ENCODE data around the gene ADGRE2. TPM values are rescaled to one million over a fixed set of nuclear protein-coding genes. Genes with fewer than 3 reads are reported as not detected.

The ADGRE2 gene
- total and polyA plus RNA-seq, 2 experiments from 2014 or later: 2.4 TPM

GRCh38 chr19:14722127-14722526 lies 56.2 kb downstream of the ADGRE2 start:
- no peak for DNase-seq (ENCODE audit: low spot score)
- H3K9me3 Mint-ChIP-seq: peaks cover 96% of the 10 kb centered on the region
- H3K36me3 Mint-ChIP-seq (ENCODE audit: low read depth): peaks cover 70% of the 10 kb centered on the region
- H3K4me3 Mint-ChIP-seq: no peak overlapping the region
- H3K4me1 Mint-ChIP-seq: no peaks in the 10 kb centered on the region
- Histone ChIP-seq H3K36me3 (ENCODE audit: insufficient read depth) (peaks cover 33% of the 10 kb centered on the region), H3K4me3 (no peak overlapping the region), H3K4me1 (ENCODE audit: insufficient read depth) (no peaks in the 10 kb centered on the region), H3K4me2 (no peak overlapping the region), H3K79me2 (replicated peaks; ENCODE audit: insufficient read depth) (no peaks in the 10 kb centered on the region), H4K20me1 (replicated peaks; ENCODE audit: insufficient read depth) (no peaks in the 10 kb centered on the region), H3K27me3 (ENCODE audit: insufficient read depth) (no peaks in the 10 kb centered on the region), H3K27ac (ENCODE audit: low read depth) (no peak overlapping the region), H2AFZ (no peak overlapping the region), H3K9me2 (ENCODE audit: insufficient read depth) (no peaks in the 10 kb centered on the region; the same call in 1 of the 2 replicates), H3F3A (replicated peaks; ENCODE audit: low read depth) (no peaks in the 10 kb centered on the region)
- no peaks in the 10 kb centered on the region for H3K27me3 Mint-ChIP-seq (ENCODE audit: insufficient read depth, low read depth, poor library complexity)
- TF ChIP-seq, protein P1, sequence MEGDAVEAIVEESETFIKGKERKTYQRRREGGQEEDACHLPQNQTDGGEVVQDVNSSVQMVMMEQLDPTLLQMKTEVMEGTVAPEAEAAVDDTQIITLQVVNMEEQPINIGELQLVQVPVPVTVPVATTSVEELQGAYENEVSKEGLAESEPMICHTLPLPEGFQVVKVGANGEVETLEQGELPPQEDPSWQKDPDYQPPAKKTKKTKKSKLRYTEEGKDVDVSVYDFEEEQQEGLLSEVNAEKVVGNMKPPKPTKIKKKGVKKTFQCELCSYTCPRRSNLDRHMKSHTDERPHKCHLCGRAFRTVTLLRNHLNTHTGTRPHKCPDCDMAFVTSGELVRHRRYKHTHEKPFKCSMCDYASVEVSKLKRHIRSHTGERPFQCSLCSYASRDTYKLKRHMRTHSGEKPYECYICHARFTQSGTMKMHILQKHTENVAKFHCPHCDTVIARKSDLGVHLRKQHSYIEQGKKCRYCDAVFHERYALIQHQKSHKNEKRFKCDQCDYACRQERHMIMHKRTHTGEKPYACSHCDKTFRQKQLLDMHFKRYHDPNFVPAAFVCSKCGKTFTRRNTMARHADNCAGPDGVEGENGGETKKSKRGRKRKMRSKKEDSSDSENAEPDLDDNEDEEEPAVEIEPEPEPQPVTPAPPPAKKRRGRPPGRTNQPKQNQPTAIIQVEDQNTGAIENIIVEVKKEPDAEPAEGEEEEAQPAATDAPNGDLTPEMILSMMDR (conservative IDR thresholded peaks at IDR 0.05; ENCODE audit: low read depth in 2 of 2): no peak
- TF ChIP-seq ZNF114 (CRISPR knock-in tag; IDR thresholded peaks at IDR 0.05): no peak
- no peak for TF ChIP-seq EZH2phosphoT487 (IDR thresholded peaks at IDR 0.05; ENCODE audit: unreplicated experiment)
- TF ChIP-seq ZNF331 (CRISPR knock-in tag; IDR thresholded peaks at IDR 0.05; ENCODE audit: low read depth): no peak
- TF ChIP-seq CREB1 (CRISPR knock-in tag; IDR thresholded peaks at IDR 0.05; ENCODE audit: low read depth): no peak
- no peak for TF ChIP-seq ETS1 (IDR thresholded peaks at IDR 0.05)
- no peak for TF ChIP-seq ZNF462 (CRISPR knock-in tag; IDR thresholded peaks at IDR 0.05)
- TF ChIP-seq, protein P2, sequence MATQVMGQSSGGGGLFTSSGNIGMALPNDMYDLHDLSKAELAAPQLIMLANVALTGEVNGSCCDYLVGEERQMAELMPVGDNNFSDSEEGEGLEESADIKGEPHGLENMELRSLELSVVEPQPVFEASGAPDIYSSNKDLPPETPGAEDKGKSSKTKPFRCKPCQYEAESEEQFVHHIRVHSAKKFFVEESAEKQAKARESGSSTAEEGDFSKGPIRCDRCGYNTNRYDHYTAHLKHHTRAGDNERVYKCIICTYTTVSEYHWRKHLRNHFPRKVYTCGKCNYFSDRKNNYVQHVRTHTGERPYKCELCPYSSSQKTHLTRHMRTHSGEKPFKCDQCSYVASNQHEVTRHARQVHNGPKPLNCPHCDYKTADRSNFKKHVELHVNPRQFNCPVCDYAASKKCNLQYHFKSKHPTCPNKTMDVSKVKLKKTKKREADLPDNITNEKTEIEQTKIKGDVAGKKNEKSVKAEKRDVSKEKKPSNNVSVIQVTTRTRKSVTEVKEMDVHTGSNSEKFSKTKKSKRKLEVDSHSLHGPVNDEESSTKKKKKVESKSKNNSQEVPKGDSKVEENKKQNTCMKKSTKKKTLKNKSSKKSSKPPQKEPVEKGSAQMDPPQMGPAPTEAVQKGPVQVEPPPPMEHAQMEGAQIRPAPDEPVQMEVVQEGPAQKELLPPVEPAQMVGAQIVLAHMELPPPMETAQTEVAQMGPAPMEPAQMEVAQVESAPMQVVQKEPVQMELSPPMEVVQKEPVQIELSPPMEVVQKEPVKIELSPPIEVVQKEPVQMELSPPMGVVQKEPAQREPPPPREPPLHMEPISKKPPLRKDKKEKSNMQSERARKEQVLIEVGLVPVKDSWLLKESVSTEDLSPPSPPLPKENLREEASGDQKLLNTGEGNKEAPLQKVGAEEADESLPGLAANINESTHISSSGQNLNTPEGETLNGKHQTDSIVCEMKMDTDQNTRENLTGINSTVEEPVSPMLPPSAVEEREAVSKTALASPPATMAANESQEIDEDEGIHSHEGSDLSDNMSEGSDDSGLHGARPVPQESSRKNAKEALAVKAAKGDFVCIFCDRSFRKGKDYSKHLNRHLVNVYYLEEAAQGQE (IDR thresholded peaks at IDR 0.05; ENCODE audit: unreplicated experiment): no peak
- TF ChIP-seq EZH2 (IDR thresholded peaks at IDR 0.05; ENCODE audit: low read depth, unreplicated experiment): no peak
- no peak for TF ChIP-seq NANOG (IDR thresholded peaks at IDR 0.05; ENCODE audit: borderline replicate concordance)
- TF ChIP-seq POLR2AphosphoS5 (IDR thresholded peaks at IDR 0.05; ENCODE audit: low read depth): no peak
- TF ChIP-seq STAT1 (IDR thresholded peaks at IDR 0.05; ENCODE audit: unreplicated experiment): no peak
- TF ChIP-seq JUNB (IDR thresholded peaks at IDR 0.05; ENCODE audit: unreplicated experiment): no peak
- H3K27ac Mint-ChIP-seq: no peak overlapping the region
- ATAC-seq: no peak

Measured in GM23338 (cell line).